OCI-LY1 (cell line): Measurements from ENCODE around the gene SLCO3A1.

ENCODE experiments used
- H2AFZ ChIP-seq: fragments of 200-600 bp; sonication (generic), shearing (Covaris generic); 2 replicates; pipeline ENCODE4 v1.6.0; 2014; ENCODE audit warnings: antibody characterized with exemption, mild to moderate bottlenecking, low read length
- H3F3A ChIP-seq: fragments of 200-600 bp; sonication (generic), shearing (Covaris generic); 2 replicates; pipeline ENCODE4 v1.6.0; 2014; ENCODE audit warnings: mild to moderate bottlenecking, antibody characterized with exemption, low read length, moderate library complexity; ENCODE audit not compliant: insufficient read depth
- H3K27ac ChIP-seq: fragments of 200-600 bp; sonication (generic); 2 replicates; pipeline ENCODE4 v1.5.1; 2014; ENCODE audit warnings: low read length, mixed run types, mild to moderate bottlenecking, low read depth; ENCODE audit not compliant: poor library complexity, severe bottlenecking
- H3K27me3 ChIP-seq: fragments of 200-600 bp; sonication (generic); 2 replicates; pipeline ENCODE4 v1.6.0; 2014; ENCODE audit warnings: antibody characterized with exemption, mild to moderate bottlenecking, low read length, moderate library complexity; ENCODE audit not compliant: insufficient read depth
- H3K36me3 ChIP-seq: fragments of 200-600 bp; sonication (generic); 2 replicates; pipeline ENCODE4 v1.6.1; 2014; ENCODE audit warnings: mild to moderate bottlenecking, antibody characterized with exemption, low read length, moderate library complexity, mixed read lengths; ENCODE audit not compliant: insufficient read depth
- H3K4me1 ChIP-seq: fragments of 200-600 bp; sonication (generic); 2 replicates; pipeline ENCODE4 v1.5.1; 2014; ENCODE audit warnings: mild to moderate bottlenecking, low read length, moderate library complexity; ENCODE audit not compliant: insufficient read depth, severe bottlenecking
- H3K4me2 ChIP-seq: fragments of 200-600 bp; sonication (generic), shearing (Covaris generic); 2 replicates; pipeline ENCODE4 v1.6.1; 2014; ENCODE audit warnings: low read length
- H3K4me3 ChIP-seq: fragments of 200-600 bp; sonication (generic); 2 replicates; pipeline ENCODE4 v1.5.1; 2014; ENCODE audit warnings: low read length, low read depth, mild to moderate bottlenecking, mixed read lengths; ENCODE audit not compliant: poor library complexity, severe bottlenecking
- H3K79me2 ChIP-seq: fragments of 200-600 bp; shearing (Covaris generic); 2 replicates; pipeline ENCODE4 v1.6.1; 2016; ENCODE audit warnings: mixed run types, low read length, mixed read lengths; ENCODE audit not compliant: insufficient read depth
- H3K9ac ChIP-seq: fragments of 200-600 bp; sonication (generic), shearing (Covaris generic); 2 replicates; pipeline ENCODE4 v1.6.1; 2014; ENCODE audit warnings: mild to moderate bottlenecking, low read length, mixed read lengths
- H3K9me2 ChIP-seq: fragments of 200-600 bp; sonication (generic), shearing (Covaris generic); 2 replicates; pipeline ENCODE4 v1.6.1; 2014; ENCODE audit warnings: low read depth, mild to moderate bottlenecking, low read length, mixed read lengths
- H3K9me3 ChIP-seq: fragments of 200-600 bp; shearing (Covaris generic); 2 replicates; pipeline ENCODE4 v1.6.1; 2014; ENCODE audit warnings: low read length, mixed read lengths
- H4K20me1 ChIP-seq: fragments of 200-600 bp; sonication (generic), shearing (Covaris generic); 2 replicates; pipeline ENCODE4 v1.6.0; 2016; ENCODE audit warnings: mild to moderate bottlenecking, low read length; ENCODE audit not compliant: insufficient read depth
- CTCF ChIP-seq: fragments of 200-600 bp; sonication (generic), shearing (Covaris generic); IDR thresholded peaks from 2 replicates; pipeline ENCODE4 v1.5.1; 2017; ENCODE audit warnings: mild to moderate bottlenecking, antibody characterized with exemption, low read length, moderate library complexity, mixed read lengths
- EZH2 ChIP-seq: fragments of 200-600 bp; sonication (generic), shearing (Covaris generic); IDR thresholded peaks from 2 replicates; pipeline ENCODE4 v1.8.0; 2017; ENCODE audit warnings: borderline replicate concordance, mixed run types, mild to moderate bottlenecking, antibody characterized with exemption, low read length, moderate library complexity, mixed read lengths

Gene SLCO3A1

GRCh38 chr15:92118162-92118935 is 264.8 kb downstream of the SLCO3A1 start:
- no peaks in the 10 kb centered on the region for H3K4me1 ChIP-seq
- no peak overlapping the region for H3K4me3 ChIP-seq
- no peaks in the 10 kb centered on the region for H3K79me2 ChIP-seq
- H3F3A ChIP-seq: no peaks in the 10 kb centered on the region
- no peaks in the 10 kb centered on the region for H3K9me2 ChIP-seq
- no peaks in the 10 kb centered on the region for H3K27me3 ChIP-seq
- no peaks in the 10 kb centered on the region for H3K9me3 ChIP-seq
- no peak overlapping the region for H3K4me2 ChIP-seq
- H3K36me3 ChIP-seq: no peaks in the 10 kb centered on the region
- no peak overlapping the region for H2AFZ ChIP-seq
- H4K20me1 ChIP-seq: no peaks in the 10 kb centered on the region
- H3K9ac ChIP-seq: no peak overlapping the region
- no peak for TF ChIP-seq CTCF
- no peak for TF ChIP-seq EZH2
- no peak overlapping the region for H3K27ac ChIP-seq

- H2AFZ ChIP-seq: no peak overlapping the region
- no peaks in the 10 kb centered on the region for H3K9me3 ChIP-seq
- no peak for TF ChIP-seq EZH2
- no peak for TF ChIP-seq CTCF
- no peaks in the 10 kb centered on the region for H3K36me3 ChIP-seq
- H3K27ac ChIP-seq: no peak overlapping the region
- H3F3A ChIP-seq: no peaks in the 10 kb centered on the region
- no peaks in the 10 kb centered on the region for H4K20me1 ChIP-seq
- no peaks in the 10 kb centered on the region for H3K79me2 ChIP-seq
- no peaks in the 10 kb centered on the region for H3K9me2 ChIP-seq
- no peak overlapping the region for H3K4me2 ChIP-seq
- no peaks in the 10 kb centered on the region for H3K27me3 ChIP-seq
- no peaks in the 10 kb centered on the region for H3K4me1 ChIP-seq
- no peak overlapping the region for H3K9ac ChIP-seq
- no peak overlapping the region for H3K4me3 ChIP-seq
Measured at GRCh38 chr15:92118936-92119325, 265.4 kb downstream of the SLCO3A1 start.

- H3K9me3 ChIP-seq: no peaks in the 10 kb centered on the region
- H3F3A ChIP-seq: no peaks in the 10 kb centered on the region
- no peaks in the 10 kb centered on the region for H3K79me2 ChIP-seq
- no peak overlapping the region for H3K4me3 ChIP-seq
- no peaks in the 10 kb centered on the region for H3K36me3 ChIP-seq
- H3K9me2 ChIP-seq: no peaks in the 10 kb centered on the region
- H3K9ac ChIP-seq: no peak overlapping the region
- no peaks in the 10 kb centered on the region for H4K20me1 ChIP-seq
- TF ChIP-seq CTCF (no peak), EZH2 (no peak)
- H3K27me3 ChIP-seq: no peaks in the 10 kb centered on the region
- H3K27ac ChIP-seq: no peak overlapping the region
- no peaks in the 10 kb centered on the region for H3K4me1 ChIP-seq
- no peak overlapping the region for H3K4me2 ChIP-seq
- no peak overlapping the region for H2AFZ ChIP-seq
Measured at GRCh38 chr15:92120094-92120795, 266.7 kb downstream of the SLCO3A1 start.
